G401.6 (cell line): ENCODE data around the gene CRABP2.
A peak's percentile ranks its signal among the peaks of the same experiment; 100 is the strongest.

ENCODE experiments used
- FAIRE-seq: peaks from 2 replicates; lab custom pipeline; 2012; peaks lifted over from hg19 to GRCh38; lab: Jason Lieb, UNC

CRABP2 gene

DNA sequence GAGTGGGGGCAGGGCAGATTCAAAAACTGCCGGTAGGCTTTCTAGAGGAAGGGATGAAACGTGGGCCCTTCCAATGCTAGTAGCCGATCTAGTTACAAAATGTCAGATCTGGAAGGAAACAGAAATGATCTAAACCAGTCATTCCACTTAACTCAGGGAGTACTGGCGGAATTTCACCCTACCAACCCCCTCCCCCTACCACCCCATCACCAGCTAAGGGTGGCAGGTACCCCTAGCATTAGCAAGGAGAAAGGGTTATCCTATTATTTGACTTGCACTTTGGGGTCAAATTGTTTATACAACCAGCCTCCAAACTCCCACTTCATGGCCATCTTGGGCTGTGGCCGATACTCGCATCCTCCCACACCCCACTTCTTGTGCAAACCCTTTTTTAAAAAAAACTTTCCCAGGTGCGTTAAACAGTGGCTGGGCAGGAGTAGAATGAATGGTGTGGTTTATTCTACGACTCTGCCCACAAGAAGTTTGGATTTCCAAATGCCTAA lies 36.1 kb upstream of the CRABP2 start:
- no peak for FAIRE-seq

DNA sequence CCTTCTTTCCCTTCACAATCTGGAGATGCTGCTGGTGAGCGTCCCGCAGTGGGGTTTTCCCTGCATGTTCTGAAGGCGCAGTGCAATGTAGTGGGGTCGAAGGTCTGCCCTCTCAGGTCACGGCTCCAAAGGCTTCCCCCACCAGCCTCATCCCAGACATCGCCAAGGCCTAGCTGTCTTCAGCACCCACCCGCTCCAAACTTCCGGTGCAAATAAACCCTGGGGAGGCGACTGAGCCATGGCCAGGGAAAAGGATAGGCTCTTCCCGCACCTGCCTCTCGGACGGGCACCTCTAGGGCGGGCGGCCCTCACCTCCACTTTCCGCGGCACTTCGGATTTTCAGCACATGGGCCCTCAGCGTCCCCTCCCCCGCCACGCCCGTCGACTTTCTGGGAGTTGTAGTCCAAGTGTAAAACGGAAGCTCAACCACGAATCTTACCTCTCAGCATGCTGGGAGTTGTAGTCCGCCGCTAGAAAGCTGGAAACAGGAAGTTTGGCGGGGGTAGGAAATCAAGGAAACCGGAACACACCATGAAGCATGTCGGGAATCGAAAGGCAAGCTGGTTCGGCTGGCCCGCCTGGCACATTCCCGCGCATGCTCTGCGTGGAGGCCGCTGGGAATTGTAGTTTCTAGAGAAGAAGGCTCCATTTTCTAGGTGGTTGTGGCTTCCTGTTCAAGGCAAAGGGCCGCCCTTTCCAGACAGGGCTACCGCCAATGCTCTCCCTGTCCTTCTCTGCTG lies 35.5 kb upstream of the CRABP2 start, which contains the start of gene MRPL24:
Gene MRPL24 (minus strand): TSS at position 348 of the 740 bp plus-strand sequence. CDS start 2,384 bp downstream, outside the sequence.
- FAIRE-seq: peak; percentile 98

DNA sequence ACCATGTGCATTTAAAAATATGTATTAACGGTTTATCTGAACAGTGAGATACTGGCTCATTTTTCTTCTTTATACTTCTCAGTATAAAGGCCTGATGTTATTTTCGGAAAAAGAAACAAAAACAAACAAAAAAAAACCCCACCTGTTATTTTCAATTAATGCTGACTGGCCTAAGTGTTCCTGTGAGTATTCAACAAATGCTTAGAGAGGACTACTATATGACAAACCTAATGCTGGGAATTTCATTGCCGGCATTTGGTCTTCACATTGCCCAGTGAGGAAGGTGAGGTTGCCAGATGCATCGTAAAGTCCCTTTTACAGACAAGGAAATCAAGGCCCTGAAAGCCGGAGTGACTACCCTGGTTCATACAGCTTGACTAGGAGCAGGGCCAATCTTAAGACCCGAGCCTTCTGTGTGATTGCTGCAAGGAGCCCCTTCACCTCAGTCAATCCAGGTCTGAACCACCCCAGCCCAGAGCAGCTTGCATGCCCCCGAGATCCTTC lies 34.9 kb upstream of the CRABP2 start:
- FAIRE-seq: no peak

DNA sequence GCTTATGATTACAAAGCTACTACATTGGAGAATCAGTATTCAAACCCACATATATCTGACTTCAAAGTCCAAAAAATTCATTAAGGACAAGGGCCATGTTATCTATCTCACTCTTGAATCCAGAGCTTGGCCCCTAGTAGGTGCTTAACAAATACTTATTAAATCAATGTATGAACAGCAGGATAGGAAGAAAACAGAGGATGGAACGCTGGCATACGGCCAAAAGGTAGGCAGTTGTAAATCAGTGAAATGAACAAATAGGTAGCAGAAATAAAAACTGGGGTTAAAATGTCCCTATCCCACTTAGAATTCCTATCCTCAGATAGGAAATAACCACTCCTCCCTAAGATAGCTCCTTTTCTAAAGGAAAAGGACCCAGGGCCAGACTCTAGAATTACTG lies 33.5 kb upstream of the CRABP2 start:
- FAIRE-seq: no peak

DNA sequence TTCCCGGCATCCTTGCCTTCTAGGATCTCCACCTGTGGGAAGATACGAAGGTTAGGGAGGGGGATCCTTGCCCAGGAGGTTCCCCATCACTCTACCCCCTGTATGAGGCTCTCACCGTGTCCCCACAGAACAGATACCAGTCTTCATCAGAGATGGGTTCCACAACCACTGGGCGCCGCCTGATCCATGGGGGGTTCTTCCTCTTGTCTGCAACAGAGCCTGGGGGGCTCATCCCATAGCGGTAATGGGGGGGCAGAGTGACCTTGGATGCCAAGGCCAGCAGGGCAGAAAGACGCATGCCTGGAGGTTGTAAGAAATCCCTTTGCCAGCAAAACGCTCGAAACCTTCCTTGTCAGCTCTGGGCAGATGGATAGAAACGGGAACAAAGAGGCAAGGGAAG lies 33.0 kb upstream of the CRABP2 start:
- FAIRE-seq: no peak

DNA sequence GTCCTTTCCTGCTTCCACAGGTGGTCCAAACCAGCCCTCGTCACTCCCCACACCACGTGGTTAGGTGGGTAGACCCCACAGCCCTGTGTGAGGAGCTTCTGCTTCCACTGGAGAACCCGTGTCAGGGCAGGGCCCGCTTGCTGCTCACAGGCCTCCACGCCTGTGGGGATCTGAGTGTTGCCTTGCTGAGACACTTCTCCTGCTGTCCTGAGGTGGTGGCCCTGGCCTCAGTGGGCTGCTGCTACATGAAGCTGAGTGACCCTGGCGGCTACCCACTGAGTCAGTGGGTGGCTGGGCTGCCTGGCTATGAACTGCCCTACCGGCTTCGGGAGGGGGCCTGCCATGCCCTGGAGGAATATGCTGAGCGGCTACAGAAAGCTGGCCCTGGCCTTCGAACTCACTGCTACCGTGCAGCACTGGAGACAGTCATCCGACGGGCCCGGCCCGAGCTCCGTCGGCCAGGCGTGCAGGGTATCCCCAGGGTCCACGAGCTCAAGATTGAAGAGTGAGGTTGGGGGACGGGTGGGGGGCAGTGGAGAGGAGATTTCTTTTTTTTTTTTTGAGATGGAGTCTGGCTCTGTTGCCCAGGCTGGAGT lies 28.7 kb upstream of the CRABP2 start:
- FAIRE-seq: no peak

DNA sequence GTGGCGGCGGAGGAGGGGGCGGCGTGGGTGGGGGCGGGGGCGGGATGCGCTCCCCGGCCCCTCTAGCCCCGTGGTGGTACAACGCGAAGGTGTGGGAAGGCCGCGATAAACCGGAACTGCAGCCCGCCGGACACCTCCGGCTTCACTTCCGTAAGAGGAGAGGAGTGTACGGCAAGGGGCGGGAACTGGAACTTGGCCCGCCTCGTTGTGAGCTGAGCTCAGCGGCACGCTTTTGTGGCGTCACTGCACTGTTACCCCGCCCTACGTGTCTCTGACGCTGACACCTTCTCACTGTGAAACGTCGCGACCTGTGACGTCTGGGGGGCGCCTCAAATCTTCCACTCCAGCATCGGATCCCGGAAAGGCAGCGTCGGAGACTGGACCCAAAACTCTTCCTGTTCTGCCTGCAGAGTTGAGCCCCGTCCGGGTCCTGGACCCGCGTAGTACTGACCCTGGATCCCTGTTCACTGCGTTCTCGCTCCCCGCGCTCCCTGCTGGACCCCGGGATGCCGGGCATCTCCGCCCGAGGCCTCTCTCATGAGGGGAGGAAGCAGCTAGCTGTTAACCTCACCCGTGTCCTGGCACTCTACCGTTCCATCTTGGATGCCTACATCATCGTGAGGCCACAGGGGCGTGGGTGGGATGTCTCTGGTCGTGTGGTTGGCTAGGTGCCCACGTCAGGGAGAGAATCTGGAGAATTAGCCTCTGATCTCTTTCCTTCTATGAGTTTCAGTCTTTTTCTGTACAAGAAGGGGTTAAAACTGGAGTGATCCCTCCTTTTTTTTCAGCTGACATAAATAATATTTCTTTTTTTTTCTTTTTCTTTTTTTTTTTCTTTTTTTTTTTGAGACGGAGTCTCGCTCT lies 23.4 kb upstream of the CRABP2 start, which contains the start of gene ISG20L2:
Gene ISG20L2 (minus strand): TSS at position 168 of the 864 bp plus-strand sequence. CDS start 1,114 bp downstream, outside the sequence.
- peak; percentile 90 for FAIRE-seq

DNA sequence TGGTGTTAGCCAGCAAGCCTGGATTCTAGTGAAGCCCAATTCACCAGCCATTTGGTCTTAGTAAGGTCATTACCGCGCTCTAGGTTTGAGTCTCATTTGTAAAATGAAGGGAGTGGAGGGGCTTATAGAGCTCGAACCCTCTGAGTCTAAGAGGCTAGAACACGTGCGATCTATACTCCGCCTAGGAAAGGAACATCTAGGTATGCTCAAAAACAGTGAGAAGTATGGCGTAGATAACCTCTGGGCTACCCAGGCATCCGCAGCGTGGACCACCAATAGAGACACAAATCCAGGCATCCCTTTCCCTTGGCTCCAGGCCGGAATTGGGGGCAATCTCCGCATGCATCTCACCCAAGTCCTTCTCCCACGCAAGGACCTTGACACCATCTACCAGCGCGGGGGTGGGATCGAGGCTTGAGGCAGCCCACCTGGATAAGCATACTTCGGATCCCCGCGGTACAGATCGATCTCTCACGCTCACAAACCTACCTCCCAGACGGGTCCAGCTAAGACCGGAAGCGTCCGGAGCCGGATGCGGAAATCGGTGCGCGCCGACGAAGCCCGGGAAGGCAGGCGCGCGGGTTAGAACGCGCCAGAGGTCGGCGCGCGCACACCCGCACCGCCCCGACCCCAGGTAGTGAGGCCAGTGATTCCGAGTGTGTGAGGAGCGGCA lies 22.7 kb upstream of the CRABP2 start, which contains the start of gene METTL25B:
Gene METTL25B (plus strand): TSS at position 544 of the 673 bp plus-strand sequence. CDS start 636 bp downstream, outside the sequence.
- no peak for FAIRE-seq

DNA sequence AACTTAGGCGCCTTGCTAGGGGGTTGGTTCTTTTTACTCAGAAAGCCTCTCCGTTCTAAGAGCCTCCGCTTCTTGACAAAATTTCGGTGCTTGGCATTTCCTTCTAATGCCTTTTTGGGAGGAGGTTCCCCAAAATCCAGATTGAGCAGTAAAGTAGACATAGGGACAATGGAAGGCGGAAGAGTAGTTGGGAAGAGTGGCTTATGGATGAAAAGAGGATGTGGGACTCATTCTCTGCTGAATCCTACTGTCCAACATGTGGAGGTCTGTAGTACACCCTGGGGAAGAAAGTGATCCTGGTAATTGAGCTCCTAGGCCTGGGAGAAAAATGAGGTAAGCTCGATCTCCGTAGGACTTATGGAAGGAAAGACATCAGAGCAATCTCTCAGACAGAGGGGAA lies 22.1 kb upstream of the CRABP2 start:
- FAIRE-seq: no peak

DNA sequence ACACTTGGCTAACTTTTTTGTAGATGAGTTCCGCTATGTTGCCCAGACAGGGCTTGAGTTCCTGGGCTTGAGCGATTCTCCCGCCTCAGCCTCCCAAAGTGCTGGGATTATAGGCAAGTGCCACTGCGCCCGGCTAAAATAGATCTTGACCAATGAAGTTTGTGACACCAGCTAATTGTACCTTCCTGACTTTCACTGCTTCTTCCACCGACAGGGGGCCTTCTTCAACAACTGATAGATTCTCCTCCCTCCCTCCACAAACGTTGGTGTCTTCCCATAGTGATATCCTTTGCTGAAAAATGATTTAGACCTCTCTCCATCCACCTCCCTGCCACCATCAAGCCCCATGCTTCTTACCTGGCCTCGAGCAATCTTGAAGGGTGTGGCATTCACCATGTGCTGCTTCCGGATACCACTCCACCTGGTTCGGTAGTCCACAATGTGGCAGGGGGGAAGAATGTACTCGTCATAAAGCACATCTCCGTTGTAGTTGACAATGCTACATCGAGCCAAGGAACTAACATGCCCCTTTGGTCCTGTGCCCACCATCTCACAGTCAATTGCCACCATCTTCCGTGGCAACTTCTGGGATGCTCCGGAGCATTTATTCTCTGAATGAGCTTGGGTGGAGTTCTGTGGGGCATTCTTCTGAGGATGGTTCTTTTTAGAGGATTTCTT lies 21.3 kb upstream of the CRABP2 start:
- FAIRE-seq: no peak

DNA sequence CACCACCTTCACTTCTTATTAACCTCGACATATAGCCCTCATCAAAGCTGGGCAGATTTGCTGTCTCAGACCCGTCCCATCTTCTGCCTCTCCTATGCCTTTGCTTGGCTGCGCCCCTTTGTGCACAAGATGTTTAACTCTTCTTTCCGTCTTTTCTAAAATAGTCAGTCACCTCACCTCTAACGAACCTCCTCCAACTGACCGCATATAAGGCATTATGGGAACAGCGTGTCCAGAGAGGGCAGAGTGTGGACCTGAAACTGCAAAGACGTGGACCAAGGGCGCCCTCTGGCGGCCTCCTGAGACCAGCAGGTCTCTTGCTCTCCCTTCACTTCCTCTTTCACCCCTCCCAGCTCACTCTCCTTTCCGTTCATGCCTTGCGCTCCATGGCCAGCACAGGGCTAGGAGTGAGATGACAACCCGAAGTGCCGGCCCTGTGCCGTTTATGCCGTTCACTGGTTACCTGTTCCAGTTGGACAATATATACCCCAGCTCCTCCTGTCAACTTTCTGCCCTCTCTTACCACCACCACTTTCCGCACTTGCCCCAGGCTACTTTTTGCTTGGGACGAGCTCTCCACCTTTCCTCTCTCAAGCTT lies 20.4 kb upstream of the CRABP2 start:
- FAIRE-seq: peak; percentile 92

DNA sequence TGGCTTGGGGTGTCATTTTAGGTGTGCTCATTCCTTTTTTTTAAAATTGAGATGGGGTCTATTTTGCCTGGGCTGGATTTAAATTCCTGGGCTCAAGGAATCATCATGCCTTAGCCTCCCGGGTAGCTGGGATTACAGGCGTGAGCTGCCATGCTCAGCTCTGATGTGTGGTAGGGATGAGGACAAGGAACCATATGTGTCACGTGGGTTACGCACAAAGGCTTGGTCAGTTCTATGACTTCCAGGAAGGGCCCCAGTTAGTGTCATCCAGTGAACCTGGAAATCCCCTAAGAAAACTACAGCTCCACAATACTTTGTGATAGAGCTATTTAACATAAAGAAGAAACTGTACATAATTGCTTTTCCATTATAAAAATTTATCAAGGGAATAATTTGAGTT lies 16.2 kb upstream of the CRABP2 start:
- FAIRE-seq: no peak

DNA sequence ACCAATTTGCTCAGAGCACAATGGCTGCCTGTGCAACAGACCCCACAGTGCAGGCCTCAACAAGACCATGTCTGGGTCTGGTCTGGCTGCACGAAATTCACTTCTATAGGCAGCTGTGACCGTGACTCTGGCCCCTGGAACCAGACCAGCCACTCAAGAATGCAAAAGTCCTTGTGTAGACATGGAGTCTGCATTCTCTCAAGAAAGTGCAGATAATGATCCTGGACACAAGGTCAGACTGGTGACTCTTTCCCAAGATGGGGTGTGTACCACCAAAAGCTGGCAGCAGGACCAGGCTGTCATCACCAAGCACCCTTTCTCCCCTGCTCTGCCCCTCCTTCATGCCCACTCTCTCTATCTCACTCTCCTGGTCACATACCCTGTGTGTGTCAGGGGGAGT lies 15.7 kb upstream of the CRABP2 start:
- FAIRE-seq: no peak

DNA sequence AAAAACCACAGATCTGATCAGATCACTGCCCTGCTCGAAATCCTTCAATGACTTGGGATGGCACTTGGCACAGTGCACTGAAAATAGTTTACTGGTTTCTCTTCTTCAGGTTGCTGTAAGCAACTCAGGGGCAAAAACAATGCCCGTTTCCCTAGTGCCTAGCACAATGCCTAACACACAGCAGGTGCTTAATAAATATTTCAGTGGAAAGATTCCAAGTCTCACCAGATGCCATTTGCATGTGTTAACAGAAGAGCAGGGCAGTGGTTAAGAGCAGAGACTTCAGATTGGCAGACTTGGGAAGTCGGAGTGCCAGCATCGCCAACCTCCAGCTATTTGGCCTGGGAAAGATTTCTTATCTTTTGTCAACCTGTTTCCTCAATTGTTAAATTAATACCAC lies 12.0 kb upstream of the CRABP2 start:
- no peak for FAIRE-seq

DNA sequence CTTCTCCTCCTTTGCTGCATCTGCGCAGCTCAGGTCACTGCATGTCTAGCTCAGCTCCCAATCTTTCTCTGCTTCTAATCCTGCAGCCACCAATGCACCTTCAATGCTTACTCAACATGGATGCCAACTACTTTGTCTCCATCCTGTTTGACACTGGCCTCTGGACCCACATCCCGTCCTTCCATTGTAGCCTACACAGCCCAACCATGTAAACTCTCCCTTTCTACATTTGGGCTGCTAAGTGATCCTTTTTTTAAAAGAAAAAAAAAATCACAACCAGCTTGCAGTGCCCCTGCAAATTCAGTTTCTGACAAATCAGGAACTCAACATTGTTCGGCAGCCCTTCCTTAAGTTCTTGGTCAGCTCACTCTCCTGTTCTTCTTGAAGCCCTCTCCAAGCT lies 9.4 kb upstream of the CRABP2 start:
- FAIRE-seq: no peak

DNA sequence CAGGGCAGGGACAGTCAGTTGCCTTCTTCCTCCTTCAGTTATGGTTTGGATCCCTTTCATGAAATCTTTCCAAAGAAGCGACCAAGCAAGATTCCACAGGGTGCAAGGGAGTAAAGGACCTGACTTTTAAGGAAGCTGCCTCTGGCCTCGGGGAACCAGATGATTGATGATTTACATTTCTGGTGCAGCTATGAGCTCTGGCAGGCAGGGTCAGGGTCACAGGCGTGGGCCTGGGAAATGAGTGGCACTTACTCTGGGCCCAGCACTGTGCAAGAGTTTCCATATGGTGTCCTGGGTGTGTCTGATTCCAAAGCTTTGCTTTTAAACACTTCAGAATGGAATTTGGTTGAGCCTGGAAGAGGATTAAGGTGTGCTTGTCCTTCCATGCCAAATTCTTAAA lies 7.2 kb upstream of the CRABP2 start:
- peak; percentile 23 for FAIRE-seq

DNA sequence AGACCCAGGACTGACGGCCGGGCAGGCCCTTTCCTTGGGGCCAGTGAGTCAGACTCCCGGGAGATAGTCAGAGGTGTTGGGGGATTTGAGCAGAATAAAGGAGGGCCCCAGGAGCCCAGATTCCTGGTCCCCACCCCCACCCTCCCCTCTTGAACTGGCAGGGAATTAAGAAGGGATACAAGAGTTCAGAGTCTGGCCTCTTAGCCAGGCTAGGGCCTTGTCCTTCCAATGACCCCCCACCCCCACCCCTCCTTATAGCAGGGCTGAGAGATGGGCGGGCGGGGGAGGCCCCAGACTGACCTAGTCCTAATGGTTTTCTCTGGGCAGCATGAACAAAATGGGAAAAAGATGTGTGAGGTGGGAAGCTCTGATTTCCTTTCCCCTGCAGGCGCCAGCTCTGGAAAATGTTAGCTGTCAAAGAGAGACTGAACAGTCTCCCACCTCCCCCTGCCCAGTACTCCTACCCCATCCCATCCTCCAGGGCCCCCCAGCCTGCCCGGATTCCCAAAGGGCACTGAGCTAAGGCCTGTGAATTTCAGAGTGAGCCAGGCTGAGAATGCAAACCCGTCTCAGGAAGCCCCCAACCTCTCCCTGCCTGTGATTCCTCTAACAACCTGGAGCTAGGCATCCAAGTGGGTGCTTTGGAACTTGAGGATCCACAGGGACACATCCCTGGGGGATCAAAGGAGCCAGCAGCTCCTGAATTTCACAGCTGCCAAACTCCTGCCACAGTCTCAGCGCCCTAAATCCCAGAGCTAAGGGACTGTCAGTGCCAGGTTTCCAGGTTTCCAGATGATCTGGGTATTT lies 5.8 kb upstream of the CRABP2 start:
- FAIRE-seq: no peak

DNA sequence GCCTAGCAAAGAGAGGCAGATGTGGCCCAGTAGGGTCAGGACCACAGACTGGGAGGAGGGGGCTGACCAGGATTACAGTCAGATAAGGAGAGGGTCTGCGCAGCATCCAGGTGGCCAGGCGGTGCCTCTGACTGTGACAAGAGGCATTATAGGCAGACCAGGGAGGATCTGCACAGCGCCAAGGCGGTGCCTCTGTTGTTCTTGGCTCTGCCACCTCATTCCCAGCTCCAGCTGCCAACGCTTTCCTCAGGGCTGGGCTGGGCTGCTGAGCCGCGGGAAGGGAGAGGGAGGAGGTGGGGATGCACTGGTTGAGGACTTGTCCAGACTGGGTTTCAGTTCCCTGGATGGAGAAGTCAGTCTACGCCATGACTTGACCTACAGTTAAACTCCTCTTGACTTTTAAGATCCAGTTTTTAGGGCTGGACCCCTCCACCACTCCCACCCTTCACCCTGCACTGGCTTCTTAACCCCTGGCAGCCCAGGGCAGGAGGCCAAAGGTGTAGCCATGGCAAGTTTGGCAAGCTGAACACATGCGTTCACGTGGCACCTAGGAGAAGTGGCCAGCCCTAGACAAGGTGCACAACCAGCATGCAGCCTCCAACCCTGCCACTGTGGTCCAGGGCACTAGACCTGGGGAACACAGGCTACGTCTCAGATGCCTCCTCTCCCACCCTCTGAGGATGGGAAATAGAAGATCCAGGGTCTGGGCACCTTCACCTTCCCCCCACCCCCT lies 4.5 kb upstream of the CRABP2 start:
- no peak for FAIRE-seq

DNA sequence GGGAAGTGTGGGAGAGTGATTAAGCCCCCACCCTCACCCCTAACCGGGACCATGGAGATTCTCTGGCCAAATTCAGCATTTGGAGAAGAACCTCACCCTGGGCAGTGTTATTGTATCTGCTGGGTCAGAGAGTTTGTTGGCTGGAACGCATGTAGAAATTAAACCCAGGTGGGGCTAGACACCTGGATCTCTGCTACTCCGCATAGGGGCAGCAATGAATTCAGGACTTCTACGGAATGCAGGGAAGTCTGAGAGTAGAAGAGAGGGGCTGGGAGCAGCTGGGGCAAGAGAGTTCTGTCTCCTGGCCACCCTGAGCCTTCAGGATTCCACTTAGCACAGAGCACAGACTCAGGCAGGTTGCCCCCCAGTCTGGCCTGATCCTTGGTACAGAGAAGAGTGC lies 3.6 kb upstream of the CRABP2 start:
- no peak for FAIRE-seq
